ENCODE measurements around the gene ADAM12.

ADAM12 gene

DNA sequence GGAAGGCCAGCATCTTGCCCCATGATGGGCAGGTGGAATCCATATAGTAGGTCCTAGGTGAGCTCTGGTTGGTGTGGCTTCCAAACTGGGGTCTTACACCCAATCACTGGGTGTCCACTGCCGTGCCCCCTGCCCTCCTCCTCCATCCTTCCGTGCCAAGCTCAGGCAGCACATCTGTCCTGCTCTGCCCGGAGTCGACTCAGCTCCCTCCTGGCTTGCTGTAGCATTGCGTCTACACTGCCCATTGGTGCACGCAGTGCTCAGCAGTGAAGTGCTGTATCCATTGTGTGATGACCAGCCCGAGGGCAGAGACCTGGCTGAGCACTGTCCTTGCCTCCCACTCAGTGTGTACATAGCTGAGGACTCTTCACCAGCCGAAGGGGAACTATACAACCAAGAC is 148.4 kb downstream of the ADAM12 start:
- no peak for DNase-seq (ENCODE audit: low read depth)
- no peak for TF ChIP-seq CTCF (IDR thresholded peaks at IDR 0.05; ENCODE audit: low read depth, low read length, missing control alignments)

GRCh38 chr10:126235979-126236851 is 152.1 kb downstream of the ADAM12 start:
- DNase-seq (ENCODE audit: low read depth): no peak
- no peak overlapping the region for H3K4me3 ChIP-seq (ENCODE audit: low read depth, low read length)
- no peak for TF ChIP-seq CTCF (IDR thresholded peaks at IDR 0.05; ENCODE audit: low read depth, low read length, missing control alignments)

More for the DNA sequence above, 148.4 kb downstream of the ADAM12 start:
- H3K4me3 ChIP-seq (ENCODE audit: low read depth, low read length): no peak overlapping the region

- TF ChIP-seq CTCF (IDR thresholded peaks at IDR 0.05; ENCODE audit: low read depth, low read length, missing control alignments): no peak
- no peak overlapping the region for H3K4me3 ChIP-seq (ENCODE audit: low read depth, low read length)
- DNase-seq (ENCODE audit: low read depth): no peak
These were observed 152.9 kb downstream of the ADAM12 start for GRCh38 chr10:126235091-126235978.

GRCh38 chr10:126234630-126235029 is 153.6 kb downstream of the ADAM12 start:
- DNase-seq (ENCODE audit: low read depth): no peak
- no peak for TF ChIP-seq CTCF (IDR thresholded peaks at IDR 0.05; ENCODE audit: low read depth, low read length, missing control alignments)
- no peak overlapping the region for H3K4me3 ChIP-seq (ENCODE audit: low read depth, low read length)

GRCh38 chr10:126233182-126234148 is 154.8 kb downstream of the ADAM12 start:
- TF ChIP-seq CTCF (IDR thresholded peaks at IDR 0.05; ENCODE audit: low read depth, low read length, missing control alignments): no peak
- no peak for DNase-seq (ENCODE audit: low read depth)
- no peak overlapping the region for H3K4me3 ChIP-seq (ENCODE audit: low read depth, low read length)

DNA sequence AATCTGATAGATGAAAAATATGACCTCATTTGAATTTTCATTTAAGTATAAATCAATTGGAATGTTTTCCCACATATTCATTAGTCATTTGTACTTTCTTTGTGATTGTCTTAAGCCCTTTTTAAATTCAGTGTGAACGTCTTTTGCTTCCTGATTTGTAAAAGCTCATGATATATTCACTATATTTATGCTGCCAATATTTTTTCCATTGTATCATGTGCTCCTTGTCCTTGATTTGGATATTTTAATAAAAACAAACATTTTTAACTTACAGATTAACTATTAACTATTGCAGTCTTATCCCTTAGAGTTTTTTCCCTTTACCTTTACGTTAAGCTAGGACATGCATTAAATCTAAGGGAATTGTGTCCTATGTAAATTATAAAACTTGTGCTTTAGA is 157.7 kb downstream of the ADAM12 start:
- DNase-seq (ENCODE audit: low read depth): no peak
- no peak for TF ChIP-seq CTCF (IDR thresholded peaks at IDR 0.05; ENCODE audit: low read depth, low read length, missing control alignments)
- no peak overlapping the region for H3K4me3 ChIP-seq (ENCODE audit: low read depth, low read length)
